Esophagus squamous epithelium (tissue), 4 donors: ENCODE measurements around the gene ERRFI1.

ENCODE experiments used
- CTCF ChIP-seq, 6 experiments: fragments of 450-650 bp in 4 of 6; fragments of 200-600 bp in 2 of 6; sonication (generic) in 2 of 6; IDR thresholded peaks; one replicate each; pipeline ENCODE4 v1.5.1; 2016 to 2019; ENCODE audit warnings: antibody characterized with exemption in 6 of 6, mild to moderate bottlenecking in 4 of 6, moderate library complexity in 4 of 6
- POLR2A ChIP-seq, 4 donors: fragments of 450-650 bp; IDR thresholded peaks; one replicate each; pipeline ENCODE4 v1.6.1; 2017; ENCODE audit warnings: antibody characterized with exemption in 4 of 4, mild to moderate bottlenecking in 4 of 4, moderate library complexity in 3 of 4

- TF ChIP-seq CTCF (IDR thresholded peaks at IDR 0.05): no peak
- no peak for TF ChIP-seq POLR2A (IDR thresholded peaks at IDR 0.05)
Measured at GRCh38 chr1:7991504-7992440, 34.3 kb downstream of the ERRFI1 start.
